HepG2 (cell line): ENCODE results near the gene GPR89B. TPM values are rescaled to one million over a fixed set of nuclear protein-coding genes. Genes with fewer than 3 reads are reported as not detected.

ENCODE experiments used
- ATAC-seq: fragments of 200-7000 bp; cut with Tn5 transposase; 3 replicates; pipeline ENCODE4 v1.9.1; 2020; ENCODE audit warnings: mild to moderate bottlenecking, moderate library complexity
- BruUV-seq: library from RNA; stranded (reverse); fragments of 400-500 nt; replicated peaks from 2 replicates; lab custom pipeline; 2021; lab: Mats Ljungman, UMichigan
- CTCF ChIA-PET: fragments of 300-600 bp; formaldehyde crosslinking; extraction: SDS; loops from one replicate; lab custom pipeline; 2021; ENCODE audit warnings: low total read pairs, inconsistent platforms, low intra/inter-chr PET ratio; lab: Yijun Ruan, JAX
- POLR2A ChIA-PET: fragments of 350-600 bp; sonication (Branson Sonifier 250); formaldehyde crosslinking; loops from one replicate; lab custom pipeline; 2020; ENCODE audit warnings: antibody characterized with exemption, inconsistent platforms; lab: Yijun Ruan, JAX
- DNase-seq: peaks from one replicate; pipeline ENCODE4 v3.0.0-alpha.2; 2015; ENCODE audit warnings: low spot score
- FAIRE-seq: peaks from 3 replicates; lab custom pipeline; 2011; peaks lifted over from hg19 to GRCh38; lab: Jason Lieb, UNC
- H2AFZ ChIP-seq: one replicate; pipeline ENCODE4 v1.6.1; 2011; ENCODE audit warnings: low read length, inconsistent platforms
- H3K27ac ChIP-seq: fragments of 300-600 bp; 3 replicates; pipeline ENCODE4 v1.8.0; 2011; ENCODE audit warnings: mixed run types, mild to moderate bottlenecking, mixed read lengths, low read length, inconsistent platforms; ENCODE audit not compliant: insufficient read depth; ENCODE audit errors: extremely low read length
- H3K27me3 ChIP-seq, 2 experiments: fragments of 200-600 bp in 1 of 2; 2 replicates in 1 of 2; 3 replicates in 1 of 2; pipeline versions ENCODE4 v1.6.0 to v1.8.0; 2011; ENCODE audit warnings: low read length in 2 of 2, mild to moderate bottlenecking in 2 of 2, moderate library complexity in 2 of 2, inconsistent platforms in 1 of 2; ENCODE audit not compliant: insufficient read depth in 2 of 2, control insufficient read depth in 1 of 2
- H3K36me3 ChIP-seq, 2 experiments: fragments of 200-600 bp in 1 of 2; replicated peaks in 1 of 2; 2 replicates in 1 of 2; 3 replicates in 1 of 2; pipeline versions ENCODE4 v1.5.1 to v1.8.0; 2011; ENCODE audit warnings: low read length in 2 of 2, inconsistent platforms in 1 of 2; ENCODE audit not compliant: insufficient read depth in 2 of 2, control insufficient read depth in 1 of 2
- H3K4me1 ChIP-seq: 2 replicates; pipeline ENCODE4 v1.5.1; 2012; ENCODE audit warnings: low read length, inconsistent platforms; ENCODE audit not compliant: insufficient read depth
- H3K4me2 ChIP-seq: 2 replicates; pipeline ENCODE4 v1.6.0; 2011; ENCODE audit warnings: low read depth, low read length, inconsistent platforms
- H3K4me3 ChIP-seq, 3 experiments: fragments of 200-600 bp in 1 of 3; sonication (generic), shearing (Covaris generic) in 1 of 3; replicated peaks in 1 of 3; 2 replicates each; pipeline ENCODE4 v1.5.1; 2011 to 2016; ENCODE audit warnings: low read length in 3 of 3, inconsistent platforms in 2 of 3, low read depth in 2 of 3, mild to moderate bottlenecking in 2 of 3, control low read depth in 1 of 3, mixed read lengths in 1 of 3; ENCODE audit not compliant: insufficient read depth in 1 of 3
- H3K79me2 ChIP-seq: one replicate; pipeline ENCODE4 v1.6.1; 2011; ENCODE audit warnings: low read length, inconsistent platforms; ENCODE audit not compliant: insufficient read depth
- H3K9ac ChIP-seq: 2 replicates; pipeline ENCODE4 v1.6.0; 2011; ENCODE audit warnings: mild to moderate bottlenecking, low read depth, low read length, inconsistent platforms; ENCODE audit not compliant: insufficient read depth
- H3K9me3 ChIP-seq: 2 replicates; pipeline ENCODE4 v1.5.1; 2012; ENCODE audit warnings: mild to moderate bottlenecking, low read length
- H4K20me1 ChIP-seq: 2 replicates; pipeline ENCODE4 v1.6.0; 2011; ENCODE audit warnings: inconsistent platforms, mild to moderate bottlenecking, low read length, moderate library complexity; ENCODE audit not compliant: insufficient read depth
- ARID5B ChIP-seq: IDR thresholded peaks from 2 replicates; pipeline ENCODE4 v1.4.0; 2020; ENCODE audit warnings: mild to moderate bottlenecking, missing genetic modification reagents
- GMEB1 ChIP-seq: sonication (generic); formaldehyde crosslinking; IDR thresholded peaks from 2 replicates; pipeline ENCODE4 v1.5.1; 2020; ENCODE audit warnings: missing genetic modification reagents, mild to moderate bottlenecking, borderline replicate concordance
- NFATC3 ChIP-seq: sonication (generic); formaldehyde crosslinking; IDR thresholded peaks from 2 replicates; pipeline ENCODE4 v1.5.1; 2020; ENCODE audit warnings: mild to moderate bottlenecking, missing genetic modification reagents
- PBX2 ChIP-seq: IDR thresholded peaks from 2 replicates; pipeline ENCODE4 v1.6.1; 2016; ENCODE audit warnings: control low read depth
- SNAPC2 ChIP-seq: sonication (generic); formaldehyde crosslinking; IDR thresholded peaks from 2 replicates; pipeline ENCODE4 v1.8.1; 2022; ENCODE audit warnings: mild to moderate bottlenecking, missing genetic modification reagents
- TEAD3 ChIP-seq: optimal IDR thresholded peaks from 2 replicates; pipeline ENCODE3; 2016; ENCODE audit warnings: borderline replicate concordance
- TRAFD1 ChIP-seq: sonication (generic); formaldehyde crosslinking; IDR thresholded peaks from 2 replicates; pipeline ENCODE4 v1.5.1; 2020; ENCODE audit warnings: missing genetic modification reagents, mild to moderate bottlenecking, borderline replicate concordance
- ZFP62 ChIP-seq: sonication (generic); formaldehyde crosslinking; IDR thresholded peaks from 2 replicates; pipeline ENCODE4 v1.4.0; 2020; ENCODE audit warnings: missing genetic modification reagents
- ZNF558 ChIP-seq: sonication (generic); formaldehyde crosslinking; IDR thresholded peaks from 2 replicates; pipeline ENCODE4 v1.9.0; 2022; ENCODE audit warnings: mild to moderate bottlenecking, missing genetic modification reagents, borderline replicate concordance
- ZNF569 ChIP-seq: sonication (generic); formaldehyde crosslinking; IDR thresholded peaks from 2 replicates; pipeline ENCODE4 v1.5.0; 2020; ENCODE audit warnings: mild to moderate bottlenecking, missing genetic modification reagents, moderate library complexity, borderline replicate concordance
- ZNF652 ChIP-seq: IDR thresholded peaks from 2 replicates; pipeline ENCODE4 v1.6.1; 2016; ENCODE audit warnings: low read depth, borderline replicate concordance
- WGBS: methylation state at CpG from one replicate; pipeline ENCODE4 v1.1.6; 2017; ENCODE audit warnings: low lambda C conversion rate; 5-methylcytosine and 5-hydroxymethylcytosine counted together
- in situ Hi-C: cut with HindIII; loops from 2 replicates; pipeline ENCODE4 v1.10.0; 2017; ENCODE audit warnings: low pct_unique_long_range_greater_than_20kb; ENCODE audit not compliant: extremely low pct_ligation_motif_present
- intact Hi-C: fragments of 100-400 bp; cut with micrococcal nuclease; formaldehyde crosslinking; loops from one replicate; pipeline ENCODE4 v1.10.0; 2022; ENCODE audit not compliant: unreplicated experiment
- polyA plus RNA-seq, 8 experiments: library from polyadenylated mRNA; depleted of rRNA in 3 of 8; stranded (reverse) in 7 of 8; unstranded in 1 of 8; fragments of >200 nt; fragmentation: Illumina TruSeq in 4 of 8; extraction: Trizol in 4 of 8; gene quantifications; 2 replicates each; pipeline versions ENCODE4 v1.2.1 to v1.2.3, GENCODE V29; 2011 to 2016; ENCODE audit warnings: low read depth in 4 of 8, missing spikeins in 1 of 8, mixed read lengths in 1 of 8; ENCODE audit not compliant: insufficient read depth in 1 of 8
- total RNA-seq, 5 experiments: library from RNA; depleted of rRNA; stranded (reverse); fragments of >200 nt; fragmentation: Illumina TruSeq; extraction: Trizol; gene quantifications; 2 replicates each; pipeline ENCODE4 v1.2.3, GENCODE V29; 2016; ENCODE audit warnings: low read depth in 1 of 5

The GPR89B gene
- total and polyA plus RNA-seq, 2 of the 13 experiments (the other 11 are each of a cell fraction or from before 2014, with no cell fraction given) = 12.2 to 20.1 TPM

- no peaks in the 10 kb centered on the region for H3K4me1 ChIP-seq
- H3K9ac ChIP-seq = no peak overlapping the region
- H3K4me3 ChIP-seq = no peak overlapping the region
- H3K79me2 ChIP-seq = no peaks in the 10 kb centered on the region
- H3K27me3 ChIP-seq = no peaks in the 10 kb centered on the region
- BruUV-seq = no TSS peak
- ATAC-seq = no peak; the same call in 2 of the 3 replicates
- intact Hi-C loops (loop anchor here (10.0 kb wide), 1 partner anchor 396 kb away; no protein-coding TSS in a partner anchor), in situ Hi-C loops (loop anchor here (5.0 to 10.0 kb wide), 2 partner anchors 169 to 396 kb away; no protein-coding TSS in a partner anchor)
- no peak overlapping the region for H2AFZ ChIP-seq
- CTCF ChIA-PET = interaction anchor here (2.1 to 2.4 kb wide), 2 partner anchors 167 kb away, joined by 26 to 29 read pairs; no protein-coding TSS in a partner anchor
- no peak for DNase-seq
- TF ChIP-seq TEAD3 (no peak), TRAFD1 (no peak), ZNF569 (CRISPR knock-in tag) (no peak), GMEB1 (CRISPR knock-in tag) (no peak), SNAPC2 (CRISPR knock-in tag) (no peak), ARID5B (CRISPR knock-in tag) (no peak), ZFP62 (CRISPR knock-in tag) (no peak), NFATC3 (no peak), PBX2 (CRISPR knock-in tag) (no peak), ZNF558 (CRISPR knock-in tag) (no peak), ZNF652 (CRISPR knock-in tag) (no peak)
- TF ChIP-seq, all 625 proteins: peak for 0
- no peaks in the 10 kb centered on the region for H3K9me3 ChIP-seq
- no peak overlapping the region for H3K27ac ChIP-seq
- WGBS = 16% methylated on average over 5 of the region's 5 CpGs
- no peaks in the 10 kb centered on the region for H4K20me1 ChIP-seq
- H3K4me2 ChIP-seq = no peak overlapping the region
- H3K36me3 ChIP-seq = no peaks in the 10 kb centered on the region
- no peak for FAIRE-seq
- POLR2A ChIA-PET = no interaction called here
Observed at GRCh38 chr1:147891088-147891487, 37.1 kb upstream of the GPR89B start.
